HG02623 (cell line): Measurements from ENCODE around the gene BRPF1.
"Not testable (repeated sequence)": the region's sequence is repeated elsewhere in the genome, so short reads cannot be mapped to it uniquely, and the experiment has no call there.

ENCODE experiments used
- ATAC-seq: cut with Tn5 transposase; IDR thresholded peaks from one replicate; pipeline ENCODE4 v1.9.1; 2021; ENCODE audit warnings: moderate library complexity; ENCODE audit not compliant: unreplicated experiment

Gene BRPF1

GRCh38 chr3:9767418-9767817 is 35.9 kb downstream of the BRPF1 start:
- ATAC-seq: no peak

- ATAC-seq: no peak
These were observed 36.7 kb downstream of the BRPF1 start for GRCh38 chr3:9768141-9768775.

GRCh38 chr3:9769012-9769411 is 37.5 kb downstream of the BRPF1 start:
- ATAC-seq: no peak

- peak; percentile 52 for ATAC-seq
These were observed 38.1 kb downstream of the BRPF1 start, which contains the start of gene CAMK1 for GRCh38 chr3:9769426-9770275. TSS of gene CAMK1 (minus strand) at chr3:9769947. CDS start at chr3:9767749, 2,198 bp downstream.

- ATAC-seq: no peak
These were observed 38.8 kb downstream of the BRPF1 start for GRCh38 chr3:9770276-9770812.

GRCh38 chr3:9771007-9771406 is 39.5 kb downstream of the BRPF1 start:
- not testable (repeated sequence) for ATAC-seq

- ATAC-seq: no peak
These were observed 45.6 kb downstream of the BRPF1 start for GRCh38 chr3:9776896-9777693.

- no peak for ATAC-seq
These were observed 46.1 kb downstream of the BRPF1 start for GRCh38 chr3:9777694-9778021.

- no peak for ATAC-seq
These were observed 46.9 kb downstream of the BRPF1 start for GRCh38 chr3:9778143-9779074.

GRCh38 chr3:9779075-9779593 is 47.6 kb downstream of the BRPF1 start:
- ATAC-seq: no peak

- ATAC-seq: peak; percentile 54
These were observed 48.4 kb downstream of the BRPF1 start for GRCh38 chr3:9779721-9780457.

- no peak for ATAC-seq
These were observed 48.9 kb downstream of the BRPF1 start for GRCh38 chr3:9780458-9780812.

- ATAC-seq: no peak
These were observed 49.4 kb downstream of the BRPF1 start for GRCh38 chr3:9780910-9781309.

- no peak for ATAC-seq
These were observed 50.0 kb downstream of the BRPF1 start for GRCh38 chr3:9781551-9781950.

GRCh38 chr3:9781978-9782603 is 50.6 kb downstream of the BRPF1 start:
- ATAC-seq: no peak

GRCh38 chr3:9782770-9783169 is 51.2 kb downstream of the BRPF1 start:
- ATAC-seq: no peak

GRCh38 chr3:9783954-9784353 is 52.4 kb downstream of the BRPF1 start:
- no peak for ATAC-seq

- no peak for ATAC-seq
These were observed 53.4 kb downstream of the BRPF1 start for GRCh38 chr3:9784965-9785364.

- ATAC-seq: no peak
These were observed 54.1 kb downstream of the BRPF1 start for GRCh38 chr3:9785602-9786001.
